GM12864 (cell line): Measurements from ENCODE around the gene EVA1C.

ENCODE experiments used
- DNase-seq: peaks from one replicate; pipeline ENCODE4 v3.0.0-alpha.2; 2011; ENCODE audit warnings: low read depth
- H3K4me3 ChIP-seq: 2 replicates; pipeline ENCODE4 v1.5.1; 2011; ENCODE audit warnings: mild to moderate bottlenecking, low read depth, low read length, control low read depth
- TF ChIP-seq, protein P1 (sequence below): IDR thresholded peaks from 2 replicates; pipeline ENCODE4 v1.5.1; 2011; ENCODE audit warnings: low read depth, mild to moderate bottlenecking, moderate library complexity, low read length, control low read depth, inconsistent platforms; ENCODE audit errors: missing control alignments

Gene EVA1C

DNA sequence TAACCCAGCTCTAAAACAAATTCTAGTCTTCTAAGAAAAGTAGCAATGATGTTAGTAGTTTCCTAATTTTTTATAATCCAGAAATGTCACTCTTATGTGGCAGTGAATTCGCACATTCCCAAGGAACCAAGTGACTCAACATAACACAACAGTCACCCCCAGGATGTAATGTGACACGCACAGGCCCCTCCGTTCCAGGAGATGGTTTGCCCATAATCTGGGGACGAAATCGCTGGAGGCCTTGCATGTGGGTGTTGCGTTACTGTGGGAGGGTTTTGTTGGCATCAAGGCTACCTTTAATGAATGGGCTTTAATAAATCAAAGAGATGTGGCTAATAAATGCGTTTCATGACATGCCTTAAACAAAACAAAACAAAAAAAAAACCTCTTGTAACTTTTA lies 50.9 kb downstream of the EVA1C start:
- DNase-seq = no peak

DNA sequence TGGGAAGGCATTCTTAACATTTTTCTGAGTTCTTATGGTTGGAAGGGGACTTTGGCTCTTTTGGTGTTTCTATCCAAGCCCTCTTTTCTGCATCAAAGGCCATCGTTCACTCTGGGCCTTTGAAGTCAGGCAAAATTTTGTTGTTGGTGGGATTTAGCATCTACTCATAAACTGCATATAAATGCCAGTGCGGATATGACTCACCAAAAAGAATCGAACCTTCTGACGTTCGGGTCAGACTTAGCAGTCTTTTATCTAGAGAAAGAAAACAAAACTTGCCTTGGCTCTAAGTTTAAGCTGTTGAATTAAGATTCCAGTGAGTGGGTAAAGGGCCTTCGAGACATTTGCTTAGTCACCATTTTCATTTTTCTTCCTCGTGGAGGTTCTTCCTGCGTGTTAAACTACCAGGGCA lies 51.4 kb downstream of the EVA1C start:
- TF ChIP-seq, protein P1, sequence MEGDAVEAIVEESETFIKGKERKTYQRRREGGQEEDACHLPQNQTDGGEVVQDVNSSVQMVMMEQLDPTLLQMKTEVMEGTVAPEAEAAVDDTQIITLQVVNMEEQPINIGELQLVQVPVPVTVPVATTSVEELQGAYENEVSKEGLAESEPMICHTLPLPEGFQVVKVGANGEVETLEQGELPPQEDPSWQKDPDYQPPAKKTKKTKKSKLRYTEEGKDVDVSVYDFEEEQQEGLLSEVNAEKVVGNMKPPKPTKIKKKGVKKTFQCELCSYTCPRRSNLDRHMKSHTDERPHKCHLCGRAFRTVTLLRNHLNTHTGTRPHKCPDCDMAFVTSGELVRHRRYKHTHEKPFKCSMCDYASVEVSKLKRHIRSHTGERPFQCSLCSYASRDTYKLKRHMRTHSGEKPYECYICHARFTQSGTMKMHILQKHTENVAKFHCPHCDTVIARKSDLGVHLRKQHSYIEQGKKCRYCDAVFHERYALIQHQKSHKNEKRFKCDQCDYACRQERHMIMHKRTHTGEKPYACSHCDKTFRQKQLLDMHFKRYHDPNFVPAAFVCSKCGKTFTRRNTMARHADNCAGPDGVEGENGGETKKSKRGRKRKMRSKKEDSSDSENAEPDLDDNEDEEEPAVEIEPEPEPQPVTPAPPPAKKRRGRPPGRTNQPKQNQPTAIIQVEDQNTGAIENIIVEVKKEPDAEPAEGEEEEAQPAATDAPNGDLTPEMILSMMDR = no peak
- no peak overlapping the region for H3K4me3 ChIP-seq
- DNase-seq = no peak

More for the DNA sequence above, 50.9 kb downstream of the EVA1C start:
- no peak overlapping the region for H3K4me3 ChIP-seq
- TF ChIP-seq, protein P1 = no peak

- TF ChIP-seq, protein P1 = no peak
- no peak overlapping the region for H3K4me3 ChIP-seq
- DNase-seq = no peak
Observed at GRCh38 chr21:32467291-32467690, 54.8 kb downstream of the EVA1C start.

DNA sequence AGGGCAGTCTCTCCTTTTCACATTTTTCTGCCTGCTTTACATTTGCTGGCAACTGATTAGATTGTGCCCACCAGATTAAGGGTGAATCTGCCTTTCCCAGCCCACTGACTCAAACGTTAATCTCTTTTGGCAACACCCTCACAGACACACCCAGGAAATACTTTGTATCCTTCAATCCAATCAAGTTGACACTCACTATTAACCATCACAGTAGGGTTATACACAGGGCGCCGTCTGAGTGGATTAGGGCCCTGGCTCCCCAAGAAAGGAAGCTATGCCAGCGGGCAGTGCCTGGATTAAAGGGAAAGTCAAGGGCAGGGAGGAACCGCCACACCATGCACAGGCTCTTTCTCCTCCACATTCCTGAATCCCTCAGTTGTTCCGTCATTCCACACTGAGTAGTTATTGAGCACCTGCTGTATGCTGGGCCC lies 56.2 kb downstream of the EVA1C start:
- no peak overlapping the region for H3K4me3 ChIP-seq
- TF ChIP-seq, protein P1 = no peak
- DNase-seq = no peak

GRCh38 chr21:32469628-32470027 lies 57.1 kb downstream of the EVA1C start:
- TF ChIP-seq, protein P1 = no peak
- no peak for DNase-seq
- H3K4me3 ChIP-seq = no peak overlapping the region

GRCh38 chr21:32470206-32470605 lies 57.7 kb downstream of the EVA1C start:
- DNase-seq = no peak
- TF ChIP-seq, protein P1 = no peak
- H3K4me3 ChIP-seq = no peak overlapping the region
